Cerebellar cortex (tissue), 1 donor: ENCODE measurements around the gene PRDM9.
"Not testable (repeated sequence)": the region's sequence is repeated elsewhere in the genome, so short reads cannot be mapped to it uniquely, and the experiment has no call there.

Experiments
- DNase-seq: peaks from one replicate; pipeline ENCODE4 v3.0.0-alpha.2; 2015; ENCODE audit warnings: low spot score

PRDM9 gene

GRCh38 chr5:23507278-23507685, at the start of gene PRDM9:
PRDM9 (plus strand) TSS chr5:23507609; CDS start chr5:23509034, 1,425 bp downstream.
- peak; percentile 6 for DNase-seq

GRCh38 chr5:23457780-23458179, 49.6 kb upstream of the PRDM9 start:
- DNase-seq = no peak

- DNase-seq = no peak
Observed at GRCh38 chr5:23459214-23459613, 48.2 kb upstream of the PRDM9 start.

DNA sequence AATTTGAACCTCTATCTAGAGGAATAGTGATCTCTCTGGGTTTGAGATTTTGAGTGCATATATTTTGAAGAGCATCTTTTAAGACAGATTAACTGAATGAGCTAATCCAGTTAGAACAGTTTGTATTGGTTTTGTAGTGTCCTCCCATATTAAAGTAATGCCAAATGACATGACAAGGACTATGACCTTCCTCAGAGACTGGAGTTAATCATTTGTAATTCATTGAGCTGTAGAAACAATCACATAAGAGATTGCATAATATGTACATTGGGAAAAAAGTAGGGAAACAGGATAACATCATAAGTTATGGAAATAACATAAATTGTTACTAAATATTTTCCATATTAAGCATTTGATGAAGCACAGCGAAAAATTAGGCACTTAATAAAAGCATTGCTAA, 45.8 kb upstream of the PRDM9 start:
- DNase-seq = no peak

DNA sequence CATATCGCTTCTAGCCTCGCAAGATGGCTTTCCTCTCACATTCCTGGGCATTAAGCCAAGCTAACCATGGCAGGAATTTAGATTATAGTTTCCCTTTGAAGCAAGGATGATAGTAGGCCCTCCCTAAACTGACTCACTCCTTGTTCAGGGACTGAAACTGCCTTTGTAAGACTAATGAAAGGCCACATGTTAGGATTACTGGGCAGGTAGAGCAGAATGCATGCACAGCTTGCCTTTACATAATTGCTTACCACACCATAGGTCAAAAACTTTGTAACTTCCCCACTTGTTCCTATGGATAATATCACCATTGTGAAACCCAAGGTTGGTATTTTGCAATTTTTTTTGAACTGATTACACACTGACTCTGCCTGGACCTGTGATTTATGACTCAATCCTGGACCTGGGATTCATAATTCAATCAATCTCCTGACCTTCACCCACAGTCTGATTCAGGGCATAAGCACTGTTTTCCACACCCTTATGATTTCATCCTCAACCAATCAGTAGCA, 41.0 kb upstream of the PRDM9 start:
- no peak for DNase-seq

DNA sequence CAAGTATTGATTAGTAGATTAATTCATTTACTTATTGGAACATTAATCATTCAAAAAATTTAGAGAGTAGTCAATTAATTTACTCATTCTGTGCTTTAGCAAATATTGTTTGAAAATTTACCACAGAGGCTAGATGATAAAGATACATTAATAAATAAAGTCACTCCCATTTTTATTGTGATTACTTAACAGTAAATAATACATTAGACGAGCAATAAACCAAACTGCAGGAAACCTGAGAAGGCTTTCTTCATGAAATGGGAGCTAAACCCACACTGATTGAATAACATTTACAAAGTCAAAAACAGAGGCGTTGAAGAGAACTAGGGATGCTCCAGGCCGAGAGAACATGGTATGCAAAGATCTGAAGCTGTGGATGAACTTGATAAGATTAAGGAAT, 38.8 kb upstream of the PRDM9 start:
- no peak for DNase-seq

DNA sequence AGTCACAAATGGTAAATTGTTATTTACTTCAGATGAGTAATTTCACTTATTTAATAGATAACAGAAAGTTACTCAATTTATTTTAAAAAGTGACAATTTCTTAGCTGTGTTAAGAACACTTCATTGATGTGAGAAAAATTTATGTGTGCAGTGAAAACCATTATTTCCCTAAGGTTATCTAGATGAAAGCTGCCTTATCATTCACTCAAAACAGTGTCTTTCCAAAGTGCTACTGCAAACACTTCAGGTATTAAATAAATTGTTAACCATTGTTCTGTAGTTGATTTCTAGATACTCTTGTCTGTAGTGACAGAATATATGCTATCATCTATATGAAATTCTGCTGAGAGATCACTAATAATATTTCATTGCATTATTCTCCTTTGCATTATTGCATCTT, 33.5 kb upstream of the PRDM9 start:
- DNase-seq = no peak

DNA sequence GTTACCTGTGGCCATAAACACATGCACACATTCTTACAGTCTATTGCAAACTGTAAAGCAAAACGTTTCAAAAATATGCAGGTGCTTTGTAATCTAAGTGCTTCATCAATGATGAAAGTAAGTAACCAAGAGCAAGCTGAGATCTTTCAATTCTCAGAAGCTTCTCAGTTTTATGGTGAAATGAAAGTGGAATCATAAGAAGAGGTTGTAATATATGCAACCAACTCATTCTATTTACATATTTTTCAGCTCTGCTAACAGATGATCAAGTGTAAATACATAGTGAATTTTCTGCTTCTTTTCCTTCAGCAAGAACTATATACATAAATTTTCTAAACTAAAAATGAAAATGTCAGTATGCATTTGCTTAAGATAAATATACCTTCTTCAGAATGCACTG, 33.1 kb upstream of the PRDM9 start:
- no peak for DNase-seq

GRCh38 chr5:23476580-23476979, 30.8 kb upstream of the PRDM9 start:
- no peak for DNase-seq

GRCh38 chr5:23482642-23483041, 24.8 kb upstream of the PRDM9 start:
- DNase-seq = no peak

- DNase-seq = no peak
Observed at GRCh38 chr5:23483090-23483489, 24.3 kb upstream of the PRDM9 start.

DNA sequence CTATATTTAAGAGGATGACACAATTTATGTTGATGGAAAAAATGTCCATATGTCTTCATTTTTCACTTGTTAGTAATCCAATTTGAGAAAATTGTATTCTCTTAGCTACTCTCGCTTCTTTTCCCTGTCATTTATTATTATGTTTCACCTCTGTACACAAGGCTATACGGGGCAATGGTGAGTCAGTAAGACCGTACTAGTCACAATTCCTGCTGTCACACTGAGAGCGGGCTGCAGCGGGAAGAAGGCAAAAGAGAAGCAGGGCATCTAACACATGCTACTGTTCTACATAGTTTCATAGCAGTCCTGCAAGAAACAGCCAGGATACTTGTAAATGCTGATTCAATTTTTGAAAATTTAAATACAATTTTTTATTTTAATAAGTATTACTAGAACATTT, 23.3 kb upstream of the PRDM9 start:
- no peak for DNase-seq

- DNase-seq = not testable (repeated sequence)
Observed at GRCh38 chr5:23486227-23486626, 21.2 kb upstream of the PRDM9 start.

GRCh38 chr5:23490993-23491392, 16.4 kb upstream of the PRDM9 start:
- no peak for DNase-seq

DNA sequence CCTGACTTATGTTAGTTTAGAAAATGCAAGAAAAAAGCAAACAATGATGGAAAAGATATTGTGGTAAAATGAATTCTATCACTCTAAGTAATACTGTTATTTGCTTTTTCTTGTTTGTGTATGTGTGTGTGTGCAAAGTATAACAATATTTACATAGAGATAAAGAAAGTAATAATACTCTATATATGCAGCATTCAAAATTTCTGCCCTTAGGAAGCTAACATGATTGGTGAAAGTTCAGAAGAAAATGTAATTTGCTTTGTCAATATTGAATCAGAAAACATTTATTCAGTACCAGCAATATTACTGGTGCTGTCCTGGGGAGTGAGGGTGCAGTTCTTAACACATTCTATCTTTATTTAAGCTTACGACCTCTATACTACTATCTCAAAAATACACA, 12.9 kb upstream of the PRDM9 start:
- no peak for DNase-seq

DNA sequence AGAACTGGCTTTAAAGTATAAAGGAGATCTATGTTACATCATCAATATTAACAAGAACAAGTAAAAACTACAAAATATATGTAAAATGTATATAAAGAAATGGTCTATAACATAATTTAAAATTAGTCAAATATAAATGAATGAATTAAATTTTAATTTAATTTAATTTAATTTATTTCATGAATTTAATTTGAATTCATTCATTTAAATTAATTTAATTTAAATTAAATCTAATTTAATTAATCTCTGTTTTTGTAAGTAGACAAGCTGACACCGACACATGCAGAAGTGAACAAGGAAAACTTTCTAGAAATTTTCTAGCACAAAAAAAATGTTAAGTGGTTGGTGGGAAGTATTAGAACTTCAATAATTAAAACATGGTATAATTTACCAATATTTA, 10.8 kb upstream of the PRDM9 start:
- no peak for DNase-seq

GRCh38 chr5:23506329-23507236, 826 bp upstream of the PRDM9 start:
- DNase-seq = peak; percentile 2

DNA sequence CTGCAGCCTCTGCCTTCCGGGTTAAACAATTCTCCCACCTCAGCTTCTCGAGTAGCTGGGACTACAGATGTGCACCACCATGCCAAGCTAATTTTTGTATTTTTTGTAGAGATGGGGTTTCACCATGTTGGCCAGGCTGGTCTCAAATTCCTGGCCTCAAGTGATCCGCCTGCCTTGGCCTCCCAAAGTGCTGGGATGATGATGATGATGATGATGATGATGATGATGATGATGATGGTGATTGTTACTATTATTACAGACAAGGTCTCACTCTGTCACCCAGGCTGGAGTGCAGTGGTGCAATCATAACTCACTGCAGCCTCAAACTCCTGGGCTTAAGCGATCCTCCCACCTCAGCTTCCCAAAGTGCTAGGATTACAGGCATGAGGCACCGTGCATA, 3.0 kb downstream of the PRDM9 start:
- not testable (repeated sequence) for DNase-seq

DNA sequence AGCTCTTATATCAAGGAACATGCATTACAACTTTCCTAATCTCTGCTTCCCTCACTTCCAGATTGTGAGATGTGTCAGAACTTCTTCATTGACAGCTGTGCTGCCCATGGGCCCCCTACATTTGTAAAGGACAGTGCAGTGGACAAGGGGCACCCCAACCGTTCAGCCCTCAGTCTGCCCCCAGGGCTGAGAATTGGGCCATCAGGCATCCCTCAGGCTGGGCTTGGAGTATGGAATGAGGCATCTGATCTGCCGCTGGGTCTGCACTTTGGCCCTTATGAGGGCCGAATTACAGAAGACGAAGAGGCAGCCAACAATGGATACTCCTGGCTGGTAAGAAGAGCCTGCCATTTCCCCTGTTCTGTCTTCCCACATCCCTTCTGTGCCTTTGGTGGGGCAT, 15.1 kb downstream of the PRDM9 start:
- no peak for DNase-seq

GRCh38 chr5:23523031-23523430, 15.6 kb downstream of the PRDM9 start:
- DNase-seq = no peak

DNA sequence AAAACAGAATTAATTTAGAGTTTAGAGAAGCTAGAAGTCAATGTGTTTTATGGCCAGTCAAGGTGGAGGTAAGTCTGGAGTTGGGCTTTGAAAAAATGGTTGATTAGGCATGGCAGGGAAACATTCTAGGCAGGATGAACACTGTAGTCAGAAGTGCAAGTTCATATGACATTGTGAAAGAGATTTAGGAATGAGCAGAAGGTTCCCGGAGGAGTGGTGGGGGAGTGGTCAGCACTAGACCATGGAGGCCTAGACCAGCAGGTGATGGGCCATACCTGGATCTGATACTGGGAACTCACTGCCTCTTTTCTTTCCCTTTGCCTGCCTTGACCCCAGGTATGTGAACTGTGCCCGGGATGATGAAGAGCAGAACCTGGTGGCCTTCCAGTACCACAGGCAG, 16.6 kb downstream of the PRDM9 start:
- DNase-seq = no peak

DNA sequence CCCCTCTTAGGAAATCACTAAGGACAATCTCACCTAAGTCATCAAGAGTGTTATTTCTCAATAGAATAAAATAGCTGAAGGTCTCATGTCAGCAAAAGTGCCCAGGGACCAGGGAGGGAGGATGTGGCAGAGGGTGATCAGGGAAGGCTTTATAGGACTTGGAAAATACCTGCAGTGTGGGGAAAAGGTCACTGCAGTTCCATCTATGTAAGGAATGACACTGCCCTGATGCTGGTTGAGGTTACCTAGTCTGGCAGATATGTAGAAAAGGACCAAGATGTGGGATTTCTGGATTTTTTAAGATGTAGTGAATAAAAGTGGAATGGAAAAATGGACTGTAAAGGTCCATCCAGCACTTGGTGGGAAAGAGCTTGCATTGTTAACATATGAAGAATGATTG, 18.3 kb downstream of the PRDM9 start:
- no peak for DNase-seq

GRCh38 chr5:23526616-23527015, 19.2 kb downstream of the PRDM9 start:
- not testable (repeated sequence) for DNase-seq
